Testis (tissue), 2 donors: Measurements from ENCODE around the gene RCCD1.

Source experiments
- CTCF ChIP-seq, 3 experiments: fragments of 450-650 bp in 2 of 3; fragments of 200-600 bp in 1 of 3; sonication (generic) in 1 of 3; IDR thresholded peaks; one replicate each; pipeline ENCODE4 v1.5.1; 2016 to 2019; ENCODE audit warnings: antibody characterized with exemption in 3 of 3, mild to moderate bottlenecking in 2 of 3, moderate library complexity in 1 of 3
- POLR2A ChIP-seq: fragments of 450-650 bp; IDR thresholded peaks from one replicate; pipeline ENCODE4 v1.6.1; 2017; ENCODE audit warnings: antibody characterized with exemption, mild to moderate bottlenecking, moderate library complexity

- no peak for TF ChIP-seq POLR2A
- no peak for TF ChIP-seq CTCF (IDR thresholded peaks at IDR 0.05)
Observed at GRCh38 chr15:91001209-91001608, 46.5 kb downstream of the RCCD1 start.
